Spleen (tissue), 7 donors: ENCODE results near the gene COL23A1.

Experiments
- POLR2AphosphoS5 ChIP-seq, 3 donors: sonication (generic); formaldehyde crosslinking; IDR thresholded peaks; one replicate each; pipeline ENCODE4 v1.5.1; 2017; ENCODE audit warnings: antibody characterized with exemption in 3 of 3
- TF ChIP-seq, protein P1 (sequence below), 11 experiments: fragments of 200-600 bp in 7 of 11; fragments of 450-650 bp in 4 of 11; sonication (generic) in 4 of 11; IDR thresholded peaks in 8 of 11; conservative IDR thresholded peaks in 3 of 11; 1 replicate in 7 of 11; 2 replicates in 4 of 11; pipeline versions ENCODE4 v1.4.0 to v1.8.0; 2016 to 2021; ENCODE audit warnings: antibody characterized with exemption in 11 of 11, inconsistent platforms in 4 of 11, mild to moderate bottlenecking in 1 of 11
- donor health status: DM: no; HTN: no; CAD: no; lungs with moderate emphysema.
- donor health status: DM: no; HTN: no; CAD: no.
- donor health status: DM: no; HTN: no; CAD: no.

DNA sequence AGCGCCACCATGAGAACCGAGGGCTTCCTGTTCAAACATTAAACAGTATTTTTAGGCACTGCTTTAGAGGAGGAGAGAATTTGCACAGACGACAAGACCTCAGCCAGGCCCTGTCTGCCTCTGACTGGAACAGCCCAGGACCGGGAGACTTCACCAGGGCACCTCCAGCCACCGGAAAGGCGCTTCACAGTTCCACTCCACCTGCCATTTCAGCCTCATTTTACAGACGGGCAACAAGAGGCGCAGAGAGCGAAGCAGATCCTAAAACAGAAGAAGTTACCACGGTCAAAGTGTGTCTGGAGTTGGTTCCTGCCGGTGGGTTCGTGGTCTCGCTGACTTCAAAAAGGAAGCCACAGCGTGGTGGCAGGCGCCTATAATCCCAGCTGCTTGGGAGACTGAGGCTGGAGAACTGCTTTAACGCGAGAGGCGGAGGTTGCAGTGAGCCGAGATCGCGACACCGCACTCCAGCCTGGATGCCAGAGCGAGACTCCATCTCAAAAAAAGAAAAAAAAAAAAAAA, 28.4 kb downstream of the COL23A1 start:
- TF ChIP-seq, protein P1, sequence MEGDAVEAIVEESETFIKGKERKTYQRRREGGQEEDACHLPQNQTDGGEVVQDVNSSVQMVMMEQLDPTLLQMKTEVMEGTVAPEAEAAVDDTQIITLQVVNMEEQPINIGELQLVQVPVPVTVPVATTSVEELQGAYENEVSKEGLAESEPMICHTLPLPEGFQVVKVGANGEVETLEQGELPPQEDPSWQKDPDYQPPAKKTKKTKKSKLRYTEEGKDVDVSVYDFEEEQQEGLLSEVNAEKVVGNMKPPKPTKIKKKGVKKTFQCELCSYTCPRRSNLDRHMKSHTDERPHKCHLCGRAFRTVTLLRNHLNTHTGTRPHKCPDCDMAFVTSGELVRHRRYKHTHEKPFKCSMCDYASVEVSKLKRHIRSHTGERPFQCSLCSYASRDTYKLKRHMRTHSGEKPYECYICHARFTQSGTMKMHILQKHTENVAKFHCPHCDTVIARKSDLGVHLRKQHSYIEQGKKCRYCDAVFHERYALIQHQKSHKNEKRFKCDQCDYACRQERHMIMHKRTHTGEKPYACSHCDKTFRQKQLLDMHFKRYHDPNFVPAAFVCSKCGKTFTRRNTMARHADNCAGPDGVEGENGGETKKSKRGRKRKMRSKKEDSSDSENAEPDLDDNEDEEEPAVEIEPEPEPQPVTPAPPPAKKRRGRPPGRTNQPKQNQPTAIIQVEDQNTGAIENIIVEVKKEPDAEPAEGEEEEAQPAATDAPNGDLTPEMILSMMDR (IDR thresholded peaks at IDR 0.05 in 8 of 11, conservative IDR thresholded peaks at IDR 0.05 in 3 of 11) = no peak
- TF ChIP-seq POLR2AphosphoS5 (IDR thresholded peaks at IDR 0.05) = no peak
